Small intestine (tissue), 7 donors: ENCODE data around the gene WASL. TPM values are rescaled to one million over a fixed set of nuclear protein-coding genes. Genes with fewer than 3 reads are reported as not detected.

Experiments
- DNase-seq, 2 donors: peaks; one replicate each; pipeline versions ENCODE4 v3.0.0 to v3.0.0-alpha.2; 2013
- FAIRE-seq: peaks from 2 replicates; lab custom pipeline; 2012; peaks lifted over from hg19 to GRCh38; lab: Jason Lieb, UNC
- H3K27ac ChIP-seq, 3 donors: one replicate each; pipeline ENCODE4 v1.5.1; 2013; ENCODE audit warnings: low read length in 2 of 3, mild to moderate bottlenecking in 2 of 3, control low read depth in 1 of 3, inconsistent platforms in 1 of 3, low read depth in 1 of 3, moderate library complexity in 1 of 3
- H3K27me3 ChIP-seq, 3 donors: one replicate each; pipeline ENCODE4 v1.6.1; 2013; ENCODE audit warnings: low read length in 3 of 3, inconsistent platforms in 1 of 3; ENCODE audit not compliant: control insufficient read depth in 3 of 3, insufficient read depth in 3 of 3
- H3K36me3 ChIP-seq, 3 donors: one replicate each; pipeline ENCODE4 v1.6.1; 2013; ENCODE audit warnings: low read length in 3 of 3, inconsistent platforms in 1 of 3, low read depth in 1 of 3, mild to moderate bottlenecking in 1 of 3, moderate library complexity in 1 of 3; ENCODE audit not compliant: control insufficient read depth in 3 of 3, insufficient read depth in 2 of 3
- H3K4me1 ChIP-seq, 3 donors: one replicate each; pipeline ENCODE4 v1.6.1; 2013; ENCODE audit warnings: low read length in 2 of 3, inconsistent platforms in 1 of 3, low read depth in 1 of 3, mild to moderate bottlenecking in 1 of 3, moderate library complexity in 1 of 3; ENCODE audit not compliant: control insufficient read depth in 3 of 3, insufficient read depth in 2 of 3
- H3K4me3 ChIP-seq, 3 donors: one replicate each; pipeline ENCODE4 v1.5.1; 2013; ENCODE audit warnings: low read length in 3 of 3, control low read depth in 1 of 3, inconsistent platforms in 1 of 3, low read depth in 1 of 3, mild to moderate bottlenecking in 1 of 3, moderate library complexity in 1 of 3
- H3K9me3 ChIP-seq, 2 donors: one replicate each; pipeline ENCODE4 v1.6.1; 2013; ENCODE audit warnings: low read depth in 1 of 2, low read length in 1 of 2; ENCODE audit not compliant: control insufficient read depth in 2 of 2, insufficient read depth in 1 of 2
- WGBS, 3 donors: extraction: QIAGEN DNeasy Blood & Tissue Kit; methylation state at CpG; one replicate each; pipeline ENCODE4 v1.1.7; 2013; 5-methylcytosine and 5-hydroxymethylcytosine counted together
- polyA plus RNA-seq, 4 donors: library from polyadenylated mRNA; stranded (reverse) in 3 of 4; unstranded in 1 of 4; fragments of 200-250 nt in 3 of 4; fragments of 120-200 nt in 1 of 4; gene quantifications; one replicate each; pipeline versions ENCODE4 v1.2.1 to v1.2.3, GENCODE V29; 2013
- donor health status: healthy with polysubstance abuse.
- donor health status: control.
- donor health status: control.
- donor health status: Bipolar disorder and iron deficiency.
- donor health status: healthy.

WASL gene
- polyA plus RNA-seq, 4 donors = 26.8 to 73.1 (median 36.3) TPM

DNA sequence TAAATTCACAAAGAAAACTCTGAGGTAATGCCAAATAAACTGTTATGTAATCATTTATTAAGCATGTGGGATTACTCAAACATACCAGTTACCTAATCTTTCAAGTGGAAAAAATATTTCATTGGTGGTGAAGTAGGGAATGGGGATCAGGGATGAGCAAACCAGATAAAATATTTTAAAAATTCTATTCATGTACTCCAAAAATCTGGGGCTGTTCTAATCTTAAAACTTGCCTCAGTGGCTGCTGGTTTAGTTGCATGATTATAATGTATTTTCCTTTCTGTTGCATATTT is 73.7 kb downstream of the WASL start:
- no peaks in the 10 kb centered on the region for H3K9me3 ChIP-seq
- no peak for DNase-seq
- H3K27ac ChIP-seq = no peak overlapping the region
- no peak for FAIRE-seq
- H3K36me3 ChIP-seq = peaks cover 0 to 2% (median 0%) of the 10 kb centered on the region in 3 donors
- H3K27me3 ChIP-seq = no peaks in the 10 kb centered on the region
- H3K4me3 ChIP-seq = no peak overlapping the region
- no peaks in the 10 kb centered on the region for H3K4me1 ChIP-seq

DNA sequence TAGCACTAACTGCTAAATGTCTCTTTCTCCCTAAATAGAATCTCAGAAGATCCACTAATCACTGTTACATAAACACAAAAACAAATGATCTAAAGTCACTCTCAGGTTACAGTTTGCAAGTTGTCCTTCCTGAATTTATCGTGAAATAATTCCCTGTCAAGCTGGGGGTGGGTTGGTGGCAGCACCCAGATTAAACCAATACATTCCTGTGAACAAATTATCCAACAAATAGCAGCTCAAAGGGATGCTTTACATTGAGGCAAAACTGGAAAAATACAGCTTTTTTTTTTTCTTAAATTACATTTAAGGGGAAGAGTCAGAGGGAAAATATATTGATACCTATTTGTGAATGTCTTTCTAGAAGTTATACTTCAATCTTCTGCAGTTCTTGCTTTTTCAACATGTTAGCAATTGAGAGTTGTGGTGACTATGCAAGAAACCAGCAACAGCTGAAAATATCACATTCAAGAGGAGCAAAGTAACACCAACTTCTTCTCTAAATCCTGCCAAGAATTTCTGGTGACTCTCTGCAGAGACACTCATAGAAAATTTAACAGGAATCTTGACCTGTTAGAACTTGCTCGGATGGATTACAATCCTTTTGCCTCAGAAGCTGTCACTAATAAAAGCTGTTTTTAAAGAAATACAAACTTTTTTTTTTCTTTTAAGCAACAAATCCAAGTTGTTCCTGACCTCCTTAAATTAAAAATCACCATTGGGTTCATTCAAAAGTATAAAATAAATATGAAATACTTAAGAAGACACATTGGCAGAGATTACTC is 74.2 kb downstream of the WASL start:
- H3K27ac ChIP-seq = no peak overlapping the region
- WGBS, 3 donors = 60 to 72% (median 71%) methylated on average over 2 of the region's 2 CpGs
- FAIRE-seq (no peak), DNase-seq (no peak)
- peaks cover 0 to under 1% (median 0%) of the 10 kb centered on the region in 3 donors for H3K36me3 ChIP-seq
- no peaks in the 10 kb centered on the region for H3K4me1 ChIP-seq
- no peaks in the 10 kb centered on the region for H3K27me3 ChIP-seq
- H3K9me3 ChIP-seq = no peaks in the 10 kb centered on the region
- no peak overlapping the region for H3K4me3 ChIP-seq

GRCh38 chr7:123673752-123674398 is 74.9 kb downstream of the WASL start:
- 78 to 97% (median 93%) methylated on average over 3 of the region's 3 CpGs for WGBS, 3 donors
- Histone ChIP-seq H3K4me3 (no peak overlapping the region), H3K9me3 (no peaks in the 10 kb centered on the region), H3K4me1 (no peaks in the 10 kb centered on the region), H3K27ac (no peak overlapping the region), H3K27me3 (no peaks in the 10 kb centered on the region), H3K36me3 (no peaks in the 10 kb centered on the region)
- no peak for FAIRE-seq
- DNase-seq = no peak

GRCh38 chr7:123673137-123673732 is 75.6 kb downstream of the WASL start:
- Histone ChIP-seq H3K27me3 (no peaks in the 10 kb centered on the region), H3K27ac (no peak overlapping the region), H3K4me1 (no peaks in the 10 kb centered on the region), H3K4me3 (no peak overlapping the region), H3K36me3 (no peaks in the 10 kb centered on the region), H3K9me3 (no peaks in the 10 kb centered on the region)
- DNase-seq (no peak), FAIRE-seq (no peak)
- WGBS, 3 donors = 90 to 92% (median 91%) methylated on average over 5 of the region's 5 CpGs

GRCh38 chr7:123669485-123669884 is 79.3 kb downstream of the WASL start:
- 90 to 94% (median 90%) methylated on average over 7 of the region's 7 CpGs for WGBS, 3 donors
- Histone ChIP-seq H3K27ac (no peak overlapping the region), H3K27me3 (no peaks in the 10 kb centered on the region), H3K36me3 (no peaks in the 10 kb centered on the region), H3K4me1 (no peaks in the 10 kb centered on the region), H3K9me3 (no peaks in the 10 kb centered on the region), H3K4me3 (no peak overlapping the region)
- DNase-seq = no peak
- FAIRE-seq = no peak

- Histone ChIP-seq H3K9me3 (no peaks in the 10 kb centered on the region), H3K27ac (no peak overlapping the region), H3K27me3 (no peaks in the 10 kb centered on the region), H3K36me3 (no peaks in the 10 kb centered on the region), H3K4me1 (no peaks in the 10 kb centered on the region), H3K4me3 (no peak overlapping the region)
- FAIRE-seq (no peak), DNase-seq (no peak)
- WGBS, 3 donors = 48 to 83% (median 54%) methylated on average over 1 of the region's 1 CpG
Observed at GRCh38 chr7:123666492-123666891, 82.3 kb downstream of the WASL start.

DNA sequence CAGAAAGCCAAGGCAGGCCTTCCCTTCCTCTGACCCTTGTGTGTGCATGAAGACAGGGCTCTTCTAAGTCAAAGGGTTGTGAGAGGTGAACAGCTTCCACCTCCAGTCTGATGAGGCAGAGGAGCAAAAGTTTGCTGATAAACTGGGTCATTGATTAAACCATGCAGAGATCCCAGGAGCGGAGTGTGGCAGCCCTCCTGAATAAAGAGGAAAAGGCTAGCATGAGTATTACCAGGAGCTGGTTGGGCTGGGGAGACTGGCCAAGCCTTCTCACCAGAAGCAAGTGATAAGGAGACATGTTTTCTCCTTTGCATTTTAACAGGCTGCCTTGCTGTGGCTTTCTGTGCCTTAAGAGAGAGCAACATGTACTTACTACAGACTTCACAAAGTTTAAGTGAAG is 82.9 kb downstream of the WASL start:
- Histone ChIP-seq H3K27me3 (no peaks in the 10 kb centered on the region), H3K36me3 (no peaks in the 10 kb centered on the region), H3K4me3 (no peak overlapping the region), H3K4me1 (no peaks in the 10 kb centered on the region), H3K27ac (no peak overlapping the region), H3K9me3 (no peaks in the 10 kb centered on the region)
- DNase-seq (no peak), FAIRE-seq (no peak)
- WGBS, 3 donors = 22 to 58% (median 33%) methylated on average over 1 of the region's 1 CpG

GRCh38 chr7:123665157-123665556 is 83.6 kb downstream of the WASL start:
- H3K27me3 ChIP-seq = no peaks in the 10 kb centered on the region
- H3K36me3 ChIP-seq = no peaks in the 10 kb centered on the region
- FAIRE-seq (no peak), DNase-seq (no peak)
- H3K4me3 ChIP-seq = no peak overlapping the region
- no peaks in the 10 kb centered on the region for H3K9me3 ChIP-seq
- H3K27ac ChIP-seq = no peak overlapping the region
- H3K4me1 ChIP-seq = no peaks in the 10 kb centered on the region
- WGBS, 3 donors = 60 to 71% (median 69%) methylated on average over 2 of the region's 2 CpGs
